ENCODE results near the gene TEX47.

Gene TEX47

GRCh38 chr7:88795553-88795952 lies at the start of gene TEX47:
TSS of gene TEX47 (minus strand) at chr7:88795737. CDS start at chr7:88794942, 795 bp downstream.
- no peak for DNase-seq

- DNase-seq = no peak
These were observed 49.6 kb upstream of the TEX47 start for GRCh38 chr7:88845091-88845490.

GRCh38 chr7:88842201-88842600 lies 46.7 kb upstream of the TEX47 start:
- DNase-seq = no peak

- DNase-seq = no peak
These were observed 39.7 kb upstream of the TEX47 start for GRCh38 chr7:88835147-88835728.

- DNase-seq = no peak
These were observed 30.7 kb upstream of the TEX47 start for GRCh38 chr7:88826222-88826621.

GRCh38 chr7:88818552-88818951 lies 23.0 kb upstream of the TEX47 start:
- no peak for DNase-seq

GRCh38 chr7:88806280-88807037 lies 10.9 kb upstream of the TEX47 start:
- DNase-seq = no peak

- no peak for DNase-seq
These were observed 5.5 kb upstream of the TEX47 start for GRCh38 chr7:88801046-88801445.

- no peak for DNase-seq
These were observed 3.2 kb downstream of the TEX47 start for GRCh38 chr7:88792361-88792760.

- no peak for DNase-seq
These were observed 3.6 kb downstream of the TEX47 start for GRCh38 chr7:88791891-88792290.

- no peak for DNase-seq
These were observed 6.0 kb downstream of the TEX47 start for GRCh38 chr7:88789480-88790064.

- DNase-seq = no peak
These were observed 7.8 kb downstream of the TEX47 start for GRCh38 chr7:88787777-88788176.

- DNase-seq = no peak
These were observed 19.7 kb downstream of the TEX47 start for GRCh38 chr7:88775838-88776237.

- no peak for DNase-seq
These were observed 22.8 kb downstream of the TEX47 start for GRCh38 chr7:88772776-88773175.

- no peak for DNase-seq
These were observed 24.1 kb downstream of the TEX47 start for GRCh38 chr7:88771417-88771816.

- no peak for DNase-seq
These were observed 33.8 kb downstream of the TEX47 start for GRCh38 chr7:88761779-88762178.

GRCh38 chr7:88760136-88760515 lies 35.4 kb downstream of the TEX47 start:
- DNase-seq = no peak

- no peak for DNase-seq
These were observed 36.1 kb downstream of the TEX47 start, which contains the start of gene ZNF804B for GRCh38 chr7:88759230-88760135. TSS of gene ZNF804B (plus strand) at chr7:88759700. CDS start at chr7:88759977, 277 bp downstream.

GRCh38 chr7:88758381-88759229 lies 36.9 kb downstream of the TEX47 start:
- no peak for DNase-seq

- DNase-seq = no peak
These were observed 38.2 kb downstream of the TEX47 start for GRCh38 chr7:88757371-88757770.

GRCh38 chr7:88756802-88757201 lies 38.7 kb downstream of the TEX47 start:
- DNase-seq = no peak

GRCh38 chr7:88746126-88746525 lies 49.4 kb downstream of the TEX47 start:
- no peak for DNase-seq

Data from NCI-H2107 (cell line).